DMS 273 (cell line): ENCODE measurements around the gene FAM163A.
A peak's percentile ranks its signal among the peaks of the same experiment; 100 is the strongest.

Experiments
- DNase-seq: peaks from one replicate; lab custom pipeline; 2025; ENCODE audit not compliant: unreplicated experiment; lab: John Stamatoyannopoulos, UW

FAM163A gene

DNA sequence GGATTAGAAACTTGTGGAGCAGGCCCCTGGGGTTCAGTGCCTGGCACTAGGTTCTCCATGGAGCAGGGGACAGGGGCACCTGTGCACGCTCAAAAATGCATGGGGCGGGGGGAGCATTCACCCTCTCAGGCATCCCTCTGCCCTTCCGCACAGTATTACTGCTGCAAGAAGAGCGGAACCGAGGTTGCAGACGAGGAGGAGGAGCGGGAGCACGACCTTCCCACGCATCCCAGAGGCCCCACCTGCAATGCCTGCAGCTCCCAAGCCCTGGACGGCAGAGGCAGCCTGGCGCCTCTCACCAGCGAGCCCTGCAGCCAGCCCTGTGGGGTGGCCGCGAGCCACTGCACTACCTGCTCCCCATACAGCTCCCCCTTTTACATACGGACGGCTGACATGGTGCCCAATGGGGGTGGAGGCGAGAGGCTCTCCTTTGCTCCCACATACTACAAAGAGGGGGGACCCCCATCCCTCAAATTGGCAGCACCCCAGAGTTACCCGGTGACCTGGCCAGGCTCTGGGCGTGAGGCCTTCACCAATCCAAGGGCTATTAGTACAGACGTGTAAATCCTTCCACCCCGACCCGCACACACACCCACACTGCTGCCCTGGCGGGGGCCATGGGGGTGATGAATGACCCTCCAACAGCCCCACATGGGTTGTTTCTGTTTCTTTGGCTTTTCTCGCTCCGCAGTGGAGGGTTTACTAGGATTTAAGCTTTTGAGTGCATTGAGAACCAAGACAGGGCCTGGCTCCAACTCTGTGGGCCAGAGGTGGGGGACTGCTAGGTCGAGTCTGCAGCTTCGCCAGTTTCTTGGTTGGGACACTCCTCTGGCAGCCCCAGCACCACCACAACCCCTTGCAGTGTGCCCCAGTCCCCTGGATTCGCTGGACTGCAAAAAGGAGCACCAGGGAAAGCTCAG is 70.8 kb downstream of the FAM163A start:
- no peak for DNase-seq

DNA sequence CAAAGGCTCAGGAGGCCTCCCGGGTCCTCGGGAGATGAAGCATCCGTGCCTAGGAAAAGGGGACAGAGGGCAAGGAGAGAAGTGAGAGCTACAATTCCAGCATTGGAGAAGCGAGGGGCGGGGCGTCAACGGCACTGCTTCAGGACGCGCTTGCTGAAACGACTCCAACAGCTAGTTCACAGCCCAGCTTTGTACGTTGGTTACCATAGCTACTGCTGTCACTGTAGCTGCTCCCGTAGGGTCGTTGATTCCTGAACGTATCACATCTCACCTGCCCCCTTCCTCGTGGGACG is 71.4 kb downstream of the FAM163A start:
- DNase-seq, result peak; percentile 95

DNA sequence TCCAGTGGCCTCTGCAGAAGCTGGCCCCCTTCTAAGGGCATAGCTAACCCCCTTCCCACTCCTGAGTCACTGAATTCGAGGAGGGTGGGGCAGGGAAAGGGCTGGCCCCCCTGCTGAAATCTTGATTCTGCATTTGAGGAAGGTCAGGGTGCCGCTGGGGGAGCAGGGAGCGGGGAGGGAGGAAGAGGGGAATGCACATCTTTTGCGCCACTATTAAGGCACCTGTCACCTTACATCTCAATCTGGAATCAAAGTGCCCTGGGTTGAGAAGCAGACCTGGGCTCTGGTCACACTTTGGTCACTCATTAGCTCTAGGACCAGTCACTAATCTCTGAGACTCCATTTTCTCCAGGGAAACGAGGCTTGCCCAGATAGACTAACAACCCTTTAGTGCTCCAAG is 72.5 kb downstream of the FAM163A start:
- DNase-seq, result no peak

DNA sequence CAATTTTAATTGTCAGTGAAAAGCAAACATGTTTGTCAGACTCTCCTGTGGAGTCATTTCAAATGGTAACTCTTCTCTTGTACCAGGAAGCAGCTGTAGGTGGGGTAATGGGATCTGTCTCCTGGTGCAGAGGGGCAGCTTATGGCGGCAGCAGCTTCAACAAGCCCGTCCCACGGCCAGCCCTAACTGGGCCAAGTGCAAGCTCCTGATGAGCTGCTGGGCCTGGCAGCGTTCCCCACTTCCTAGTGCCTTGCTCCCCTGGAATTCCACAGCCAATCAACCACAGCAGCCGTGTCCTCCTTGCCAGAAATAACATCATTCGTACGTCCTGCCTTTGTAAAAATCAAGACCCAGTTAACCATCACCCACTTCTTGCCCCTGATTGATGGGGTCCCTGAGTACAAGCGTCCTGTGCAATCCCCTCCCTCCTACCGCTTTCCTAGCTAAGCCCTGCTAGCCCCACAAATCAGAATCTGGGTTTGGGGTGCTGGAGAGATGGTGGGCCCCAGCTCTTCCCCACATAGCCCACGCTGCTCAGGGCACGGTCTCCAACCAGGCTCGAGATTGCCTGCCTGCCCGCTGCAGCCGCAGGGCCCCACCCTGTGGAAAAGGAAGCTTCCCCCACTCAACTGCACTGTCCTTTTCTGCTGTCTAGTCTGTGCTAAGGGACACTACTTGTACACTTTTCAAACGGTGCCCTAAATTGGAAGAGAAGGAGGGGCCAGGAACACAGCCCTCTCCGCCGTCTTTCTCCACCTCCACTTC is 73.3 kb downstream of the FAM163A start:
- peak; percentile 29 for DNase-seq

DNA sequence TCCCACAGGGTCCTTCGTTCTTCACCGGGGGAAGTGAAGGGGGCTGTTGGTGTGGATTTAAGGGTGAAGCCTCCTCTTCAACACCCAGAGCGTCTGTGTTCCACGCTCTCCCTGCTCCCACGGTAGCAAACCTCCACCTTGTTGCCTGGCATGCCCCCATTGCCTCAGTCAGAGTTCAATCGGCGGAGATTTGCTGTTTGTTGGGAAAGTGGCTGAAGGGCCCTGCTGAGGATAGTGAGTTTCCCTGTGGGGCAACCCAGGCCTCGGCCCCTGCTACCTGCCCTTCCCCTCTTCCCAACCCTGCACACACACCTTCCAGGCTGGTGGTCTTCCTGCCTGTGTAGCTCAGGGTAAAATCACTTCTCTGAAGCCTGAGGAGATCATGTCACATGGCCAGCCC is 74.0 kb downstream of the FAM163A start:
- no peak for DNase-seq

DNA sequence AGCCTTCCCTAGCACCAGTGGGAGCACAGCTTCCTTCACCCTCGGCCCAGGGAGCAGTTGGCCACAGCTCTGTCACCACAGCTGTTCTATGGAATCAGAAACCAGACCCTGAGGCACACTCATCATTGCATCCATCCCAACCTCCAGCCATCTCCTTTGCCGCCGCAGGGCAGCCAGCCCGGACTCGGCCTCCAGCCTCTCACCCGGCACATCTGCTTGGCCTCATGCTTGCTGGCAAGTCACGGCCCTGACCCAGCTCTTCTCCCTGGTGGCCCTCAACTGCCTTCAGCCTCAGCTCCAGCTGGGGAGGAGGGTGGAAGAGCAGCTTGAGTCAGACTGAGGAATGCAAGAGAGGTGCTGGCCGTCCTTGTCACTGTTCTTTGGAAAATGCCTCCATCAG is 74.7 kb downstream of the FAM163A start:
- DNase-seq, result no peak

DNA sequence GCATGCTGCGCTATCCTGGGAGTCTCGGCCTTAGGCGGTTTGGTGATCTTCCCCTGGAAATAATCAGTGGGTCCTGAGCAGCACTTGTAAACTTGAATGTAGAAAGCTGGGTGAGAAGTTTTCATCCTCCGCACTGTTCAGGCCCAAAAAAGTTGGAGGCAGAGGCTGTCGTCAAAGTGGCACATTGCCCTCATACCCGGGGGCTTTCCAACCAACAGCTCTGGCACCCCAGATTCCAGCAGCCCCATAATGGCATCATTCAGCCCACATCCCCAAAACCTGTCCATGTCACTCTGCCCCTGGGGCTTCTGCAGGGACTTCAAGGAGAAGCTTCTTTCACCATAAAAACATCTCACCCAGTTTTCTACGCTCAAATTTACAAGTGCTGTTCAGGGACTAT is 75.2 kb downstream of the FAM163A start:
- DNase-seq, result no peak

DNA sequence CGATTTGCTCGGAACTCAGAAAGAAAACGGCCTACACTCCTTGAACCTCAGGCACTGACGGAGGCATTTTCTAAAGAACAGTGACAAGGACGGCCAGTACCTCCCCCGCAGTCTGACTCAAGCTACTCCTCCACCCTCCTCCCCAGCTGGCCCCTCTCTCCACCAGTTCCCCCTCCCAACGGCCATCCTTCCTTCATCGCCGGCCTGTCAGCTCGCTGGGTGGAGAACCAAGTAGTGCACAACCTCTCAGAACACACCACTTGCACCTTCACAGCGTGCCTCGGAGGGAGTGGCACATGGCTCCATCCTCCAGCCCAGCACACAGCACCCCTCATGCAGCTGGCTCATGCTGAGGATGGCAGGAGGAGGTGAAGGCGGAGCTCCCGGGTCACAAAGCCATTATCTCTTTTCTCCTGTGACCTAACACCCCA is 75.7 kb downstream of the FAM163A start:
- DNase-seq, result no peak

DNA sequence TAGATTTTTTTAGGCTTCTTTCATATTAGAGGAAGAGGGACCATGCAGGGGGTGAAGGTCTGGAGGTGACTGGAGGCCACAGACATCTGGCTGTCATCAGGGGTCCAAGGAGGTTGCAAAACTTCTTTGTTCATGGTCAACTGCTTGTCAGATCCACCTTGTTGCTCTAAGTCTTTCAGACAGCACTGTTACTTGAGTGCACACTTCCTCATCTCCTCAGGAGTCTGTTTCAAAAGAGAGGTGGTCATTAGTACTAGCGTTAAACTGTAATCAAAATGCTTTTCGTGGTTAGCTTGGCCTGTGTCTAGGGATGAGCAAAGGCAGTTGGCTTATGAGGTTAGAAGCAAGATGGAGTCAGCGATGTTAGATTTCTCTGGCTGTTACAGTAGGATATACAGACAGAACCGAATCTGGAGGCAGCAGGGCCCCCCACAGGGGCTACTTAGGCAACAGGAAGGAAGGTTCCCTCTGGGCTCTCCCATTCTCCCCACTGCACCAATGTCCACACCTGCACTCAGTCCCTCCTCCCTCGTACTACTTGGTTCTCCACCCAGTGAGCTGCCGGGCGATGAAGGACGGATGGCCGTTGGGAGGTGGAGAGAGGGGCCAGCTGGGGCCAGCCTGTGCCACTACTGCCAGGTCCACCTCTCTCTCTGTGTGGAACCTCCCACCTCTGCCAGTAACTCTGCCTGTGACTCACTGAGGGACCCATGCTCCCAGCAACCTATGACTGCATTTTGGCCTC is 77.3 kb downstream of the FAM163A start:
- DNase-seq, result no peak

DNA sequence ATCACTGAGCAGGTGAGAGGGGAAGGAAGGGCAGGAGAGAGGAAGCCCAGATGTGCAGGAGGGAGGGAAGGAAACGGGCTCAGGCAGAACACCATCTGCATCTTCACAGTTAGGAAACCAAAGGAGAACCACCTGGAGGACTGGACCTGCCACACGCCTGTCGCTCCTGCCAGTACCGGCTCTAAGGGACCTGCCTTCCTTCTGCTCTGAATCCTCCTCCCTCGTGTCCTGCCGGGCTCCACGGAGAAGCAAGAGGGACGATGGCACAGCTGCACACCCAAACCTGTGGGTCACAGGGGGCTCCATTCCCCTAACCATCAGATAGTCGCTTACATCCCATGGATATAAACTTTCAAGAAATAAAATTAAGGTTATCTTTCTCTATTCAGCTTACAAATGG is 78.4 kb downstream of the FAM163A start:
- no peak for DNase-seq

DNA sequence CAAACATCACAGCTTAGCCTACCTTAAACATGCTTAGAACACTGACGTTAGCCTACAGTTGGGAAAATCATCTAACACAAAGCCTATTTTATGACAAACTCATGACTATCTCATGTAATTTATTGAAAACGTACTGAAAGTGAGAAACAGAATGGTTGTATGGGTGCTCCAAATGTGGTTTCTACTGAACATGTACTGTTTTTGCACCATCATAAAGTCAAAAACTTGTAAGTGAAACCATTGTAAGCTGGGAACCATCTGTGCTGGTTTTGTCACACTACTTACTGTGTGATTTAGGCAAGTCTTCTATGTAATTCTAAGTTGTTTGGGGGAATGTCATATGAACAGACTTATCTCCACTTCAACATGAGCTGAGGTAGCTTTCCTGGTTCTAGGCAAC is 79.0 kb downstream of the FAM163A start:
- no peak for DNase-seq

DNA sequence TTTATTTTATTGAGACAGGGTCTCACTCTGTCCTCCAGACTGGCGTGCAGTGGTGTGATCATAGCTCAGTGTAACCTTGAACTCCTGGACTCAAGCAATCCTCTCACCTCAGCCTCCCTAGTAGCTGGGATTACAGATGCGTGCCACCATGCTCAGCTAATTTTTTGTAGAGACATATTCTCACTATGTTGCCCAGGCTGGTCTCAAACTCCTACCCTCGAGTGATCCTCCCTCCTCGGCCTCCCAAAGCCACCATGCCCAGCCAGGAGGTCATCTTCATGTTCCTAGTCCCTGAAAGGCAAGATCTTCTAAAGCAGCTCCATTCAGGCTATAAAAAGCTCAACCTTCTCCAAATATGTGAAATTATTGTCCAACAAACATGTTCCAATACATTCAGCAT is 80.6 kb downstream of the FAM163A start:
- DNase-seq, result no peak

DNA sequence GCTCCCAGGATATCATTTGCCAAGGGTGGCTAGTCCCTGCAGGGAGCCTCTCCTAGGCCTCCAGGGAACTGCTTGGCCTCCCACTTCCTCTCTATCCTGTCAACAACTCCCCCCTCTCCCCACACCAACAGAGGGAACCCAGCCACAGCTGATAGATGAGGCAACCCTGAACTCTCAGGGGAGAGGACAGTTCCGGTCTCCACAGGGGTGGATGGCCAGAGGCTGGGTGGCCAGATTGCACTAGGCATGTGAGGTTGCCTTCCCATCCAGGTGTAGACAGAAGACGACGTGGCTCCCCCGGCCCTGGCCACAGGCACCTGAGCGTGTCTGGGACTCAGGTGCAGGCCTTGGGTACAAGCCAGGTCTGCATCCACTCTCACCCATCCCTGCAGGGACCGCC is 81.2 kb downstream of the FAM163A start:
- no peak for DNase-seq

DNA sequence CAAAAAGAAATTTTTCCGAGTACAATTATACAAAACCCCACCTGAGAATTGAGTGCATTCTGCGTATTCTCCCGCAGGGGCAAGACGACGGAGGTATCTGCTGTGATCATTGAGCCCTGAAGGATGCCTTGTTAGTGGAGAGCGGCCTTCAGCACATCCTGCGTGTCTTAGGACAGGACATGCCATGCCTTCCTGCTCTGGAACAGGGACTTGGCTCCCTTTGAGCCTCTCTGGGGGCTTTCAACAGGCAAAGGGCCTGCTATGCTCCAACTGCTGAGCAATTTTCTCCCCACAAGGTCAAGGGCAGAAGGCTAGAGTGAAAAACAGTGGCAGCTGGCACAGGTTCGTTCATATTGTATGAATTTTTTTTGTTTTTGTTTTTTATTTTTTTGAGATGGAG is 82.1 kb downstream of the FAM163A start:
- DNase-seq, result peak; percentile 28

DNA sequence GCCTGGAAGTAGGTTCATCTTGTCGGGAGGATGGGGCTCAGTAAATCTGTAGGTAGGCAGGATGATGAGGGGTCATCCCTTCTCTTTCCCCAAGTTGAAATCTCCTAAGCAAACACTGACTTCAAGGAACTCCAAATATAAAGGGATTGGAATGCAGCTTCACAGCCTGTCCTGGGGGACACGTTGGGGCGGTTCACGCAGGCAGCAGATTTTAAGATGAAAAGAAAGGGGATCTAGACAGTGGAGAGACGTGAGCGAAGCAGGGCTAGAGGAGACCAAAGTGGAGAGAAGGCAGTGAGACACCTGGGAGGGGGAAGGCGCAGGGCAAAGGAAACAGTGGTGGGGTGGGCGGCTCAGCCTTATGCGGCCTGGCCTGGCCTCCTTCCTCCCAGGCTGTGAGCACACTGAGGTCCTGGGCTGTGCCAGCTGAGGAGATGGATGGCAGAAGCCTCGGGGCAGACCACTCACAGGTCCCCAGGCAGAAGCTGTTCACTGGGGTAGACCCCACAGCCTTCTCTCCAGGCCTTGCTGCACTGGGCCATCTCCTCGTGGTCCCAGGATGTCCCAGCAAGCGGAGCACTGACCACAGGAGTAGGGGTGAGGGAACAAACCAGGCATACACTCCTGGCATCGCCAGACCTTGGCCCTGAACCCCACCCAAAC is 82.8 kb downstream of the FAM163A start:
- no peak for DNase-seq

DNA sequence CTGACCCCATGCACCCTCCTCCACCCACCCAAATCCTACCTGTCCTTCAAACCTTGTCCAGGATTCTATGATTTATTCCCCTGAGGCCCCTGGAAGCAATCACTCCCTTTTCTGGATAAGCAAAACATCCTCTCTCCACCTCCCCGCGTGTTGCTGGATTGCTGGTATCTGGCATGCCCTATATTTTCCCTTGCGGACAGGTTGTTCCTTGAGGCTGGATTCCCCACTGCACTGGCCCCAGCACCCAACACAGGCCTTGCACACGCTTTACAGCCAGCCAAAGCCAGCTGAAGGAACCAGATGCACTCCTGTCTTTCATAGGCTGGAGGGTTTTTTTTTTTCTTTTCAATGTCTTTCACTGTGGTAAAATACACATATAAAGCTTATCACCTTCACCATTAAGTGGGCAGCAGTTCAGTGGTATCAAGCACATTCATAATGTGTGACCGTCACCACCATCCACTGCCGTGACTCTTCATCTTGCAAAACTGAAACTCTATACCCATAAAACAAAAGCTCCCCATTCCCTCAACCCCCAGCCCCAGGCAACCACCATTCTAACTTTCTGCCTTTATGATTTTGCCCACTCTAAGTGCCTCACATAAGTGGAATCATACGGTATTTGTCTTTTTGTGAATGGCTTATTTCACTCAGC is 83.7 kb downstream of the FAM163A start:
- no peak for DNase-seq

DNA sequence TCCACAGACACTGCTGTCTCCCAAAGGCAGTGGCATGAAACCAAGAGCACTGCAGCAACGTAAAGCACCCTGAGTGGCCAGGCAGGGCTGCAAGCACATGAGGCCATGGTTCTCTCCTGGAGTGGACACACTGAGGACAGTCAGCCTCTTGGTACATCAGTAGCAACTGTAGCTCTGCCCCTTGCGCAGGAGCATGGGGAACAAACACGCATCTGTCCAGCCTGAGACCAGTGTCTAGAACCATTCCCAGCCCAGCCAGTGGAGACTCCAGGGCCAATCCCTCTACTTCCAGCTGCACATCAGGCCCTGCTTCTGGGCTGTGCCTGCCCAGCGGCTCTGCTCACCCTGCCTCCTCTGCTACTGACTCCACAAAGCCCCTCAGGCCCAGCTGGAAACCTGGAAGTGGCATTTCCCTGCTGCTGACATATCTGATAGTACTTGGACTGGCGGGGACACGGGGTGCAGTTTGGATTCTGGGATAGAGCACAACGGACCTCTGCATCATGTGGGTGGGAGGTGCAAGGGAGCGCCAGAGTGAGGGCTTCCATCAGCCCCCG is 85.5 kb downstream of the FAM163A start:
- DNase-seq, result no peak

DNA sequence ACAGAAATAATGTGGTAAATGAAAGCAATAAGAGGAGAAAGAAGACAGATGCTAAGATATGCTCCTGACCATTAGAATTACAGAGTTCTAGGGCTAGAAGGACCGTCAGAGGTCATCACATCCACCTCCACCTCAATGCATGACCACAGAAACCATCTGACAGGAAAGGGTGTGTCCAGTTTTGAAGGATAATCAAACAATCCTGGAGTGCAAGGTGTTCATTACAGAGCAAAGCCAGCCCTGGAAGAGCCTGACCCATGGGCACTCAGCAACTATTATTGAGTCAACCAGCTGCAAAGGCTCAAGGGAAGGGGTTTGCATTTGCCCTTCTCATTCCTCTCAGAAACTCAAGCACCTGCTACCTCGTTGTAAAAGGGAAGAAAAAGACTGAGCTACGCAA is 88.1 kb downstream of the FAM163A start:
- no peak for DNase-seq

DNA sequence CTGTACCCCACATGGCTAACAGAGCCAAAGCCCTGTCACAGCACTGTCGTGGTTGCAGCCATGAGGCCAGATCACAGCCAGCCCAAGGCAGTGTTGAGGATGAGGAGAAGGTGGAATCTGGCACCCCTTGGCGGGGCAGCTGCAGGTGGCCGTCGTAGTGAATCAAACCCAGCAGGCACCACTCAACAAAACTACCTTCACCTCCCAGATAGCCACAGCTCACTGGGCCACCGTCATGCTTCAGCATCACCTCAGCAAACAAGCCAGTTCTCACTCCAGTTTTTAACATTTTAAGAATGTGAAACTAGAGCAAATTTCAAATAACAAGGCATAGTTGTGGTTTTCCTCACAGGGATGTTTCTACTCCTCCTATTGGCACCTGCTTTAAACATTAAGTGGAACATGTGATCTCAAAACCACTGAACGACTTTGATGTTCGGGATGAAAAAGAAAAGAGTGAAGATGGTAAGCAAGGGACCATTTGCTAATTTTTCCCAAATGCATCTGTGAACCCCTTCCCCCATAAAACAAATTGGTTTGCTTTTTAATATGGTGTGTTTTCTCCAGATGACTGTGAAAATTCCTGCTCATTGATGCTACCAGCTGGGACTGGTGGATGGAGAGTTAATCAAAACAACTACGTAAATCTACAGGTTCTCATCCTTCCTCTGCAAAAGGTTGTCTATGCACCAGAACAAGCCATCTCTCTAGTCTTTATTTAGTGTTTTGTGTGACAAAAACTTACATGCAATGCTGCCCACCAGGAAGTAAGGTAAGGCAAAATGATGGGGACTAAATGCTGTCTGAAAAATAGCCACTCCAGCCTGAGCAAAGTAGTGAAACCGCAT is 89.0 kb downstream of the FAM163A start:
- DNase-seq, result no peak
